ENCODE results near the gene SLC24A3.

Gene SLC24A3

GRCh38 chr20:19426356-19426755 is 213.9 kb downstream of the SLC24A3 start:
- no peak for ATAC-seq
- TF ChIP-seq TOX (CRISPR knock-in tag; IDR thresholded peaks at IDR 0.05; ENCODE audit: borderline replicate concordance), result no peak
- no peak for TF ChIP-seq TCF4 (CRISPR knock-in tag; IDR thresholded peaks at IDR 0.05; ENCODE audit: borderline replicate concordance)
- no peak for TF ChIP-seq TSHZ2 (CRISPR knock-in tag; IDR thresholded peaks at IDR 0.05)
- no peak for TF ChIP-seq ZNF565 (CRISPR knock-in tag; conservative IDR thresholded peaks at IDR 0.05; ENCODE audit: low read depth)
- no peak for TF ChIP-seq PPARA (CRISPR knock-in tag; IDR thresholded peaks at IDR 0.05; ENCODE audit: borderline replicate concordance)
- TF ChIP-seq ZNF8 (CRISPR knock-in tag; IDR thresholded peaks at IDR 0.05), result no peak
- no peak for TF ChIP-seq ZFP3 (CRISPR knock-in tag; IDR thresholded peaks at IDR 0.05)
- TF ChIP-seq CSDC2 (CRISPR knock-in tag; IDR thresholded peaks at IDR 0.05), result no peak
- no peak for TF ChIP-seq SNAI2 (CRISPR knock-in tag; IDR thresholded peaks at IDR 0.05)
- no peak for TF ChIP-seq CSRNP3 (CRISPR knock-in tag; IDR thresholded peaks at IDR 0.05)
- no peak for TF ChIP-seq RARB (CRISPR knock-in tag; IDR thresholded peaks at IDR 0.05)
- TF ChIP-seq BACH2 (CRISPR knock-in tag; IDR thresholded peaks at IDR 0.05; ENCODE audit: borderline replicate concordance), result no peak
- no peak for TF ChIP-seq ZFP30 (CRISPR knock-in tag; IDR thresholded peaks at IDR 0.05)
- no peak for TF ChIP-seq ISL1 (CRISPR knock-in tag; IDR thresholded peaks at IDR 0.05)
- no peak for TF ChIP-seq ZNF70 (CRISPR knock-in tag; IDR thresholded peaks at IDR 0.05)

DNA sequence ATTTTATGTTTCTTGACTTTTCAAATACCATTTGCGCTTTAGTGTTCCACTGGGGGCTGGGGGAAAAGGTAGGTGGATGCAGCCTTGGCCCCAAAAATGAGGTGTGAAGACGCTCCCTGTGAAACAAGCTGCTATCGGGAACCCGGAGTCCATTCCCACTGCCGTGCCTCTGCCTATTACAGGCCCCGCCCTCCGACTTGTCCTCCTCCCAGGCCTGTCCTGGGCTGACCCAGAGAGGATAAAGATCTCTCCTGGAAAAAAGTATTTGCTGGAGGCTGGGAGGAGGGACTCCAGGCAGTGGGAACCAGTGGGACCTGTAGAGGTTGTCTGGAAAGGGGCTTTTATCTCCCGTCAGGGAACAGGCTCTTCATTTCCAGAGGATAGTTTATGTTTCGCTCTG is 215.0 kb downstream of the SLC24A3 start:
- TF ChIP-seq TOX (CRISPR knock-in tag; IDR thresholded peaks at IDR 0.05; ENCODE audit: borderline replicate concordance) (no peak), SNAI2 (CRISPR knock-in tag; IDR thresholded peaks at IDR 0.05) (no peak), TSHZ2 (CRISPR knock-in tag; IDR thresholded peaks at IDR 0.05) (no peak), CREB5 (CRISPR knock-in tag; IDR thresholded peaks at IDR 0.05; ENCODE audit: low read depth) (no peak), TCF4 (CRISPR knock-in tag; IDR thresholded peaks at IDR 0.05; ENCODE audit: borderline replicate concordance) (no peak)
- peak; percentile 69 for ATAC-seq

DNA sequence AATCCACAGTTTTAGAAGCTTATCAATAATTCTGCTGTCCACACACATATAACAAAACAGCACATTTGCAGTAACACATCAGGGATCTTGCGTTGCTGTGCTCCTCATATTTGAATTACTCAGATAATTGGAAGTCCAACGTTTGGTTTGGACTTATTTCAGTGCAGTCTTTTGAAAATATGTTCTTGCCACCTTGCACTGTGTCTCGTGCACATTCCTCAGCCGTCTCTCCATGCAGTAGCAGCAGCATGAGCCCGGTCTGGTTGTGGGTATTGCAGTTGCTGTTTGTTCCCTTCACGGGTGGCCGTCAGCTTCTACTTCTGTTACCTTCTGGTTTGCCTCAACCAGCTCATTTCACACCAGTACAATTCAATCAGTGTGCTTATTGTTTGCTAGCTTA is 215.5 kb downstream of the SLC24A3 start:
- no peak for ATAC-seq

More for the DNA sequence above, 215.5 kb downstream of the SLC24A3 start:
- TF ChIP-seq ZFP3 (CRISPR knock-in tag; IDR thresholded peaks at IDR 0.05) (no peak), GLIS3 (CRISPR knock-in tag; IDR thresholded peaks at IDR 0.05) (no peak), ISL1 (CRISPR knock-in tag; IDR thresholded peaks at IDR 0.05) (no peak), ESRRG (CRISPR knock-in tag; IDR thresholded peaks at IDR 0.05) (no peak), ZNF8 (CRISPR knock-in tag; IDR thresholded peaks at IDR 0.05) (no peak), ZNF565 (CRISPR knock-in tag; conservative IDR thresholded peaks at IDR 0.05; ENCODE audit: low read depth) (no peak), CSRNP3 (CRISPR knock-in tag; IDR thresholded peaks at IDR 0.05) (no peak), POU6F1 (CRISPR knock-in tag; IDR thresholded peaks at IDR 0.05; ENCODE audit: borderline replicate concordance, low read depth) (no peak), SNAI2 (CRISPR knock-in tag; IDR thresholded peaks at IDR 0.05) (no peak), TSHZ2 (CRISPR knock-in tag; IDR thresholded peaks at IDR 0.05) (no peak), ZNF70 (CRISPR knock-in tag; IDR thresholded peaks at IDR 0.05) (no peak), BACH2 (CRISPR knock-in tag; IDR thresholded peaks at IDR 0.05; ENCODE audit: borderline replicate concordance) (no peak)
